Endothelial cell of umbilical vein (primary cell): ENCODE measurements around the gene PLEKHB1. TPM values are rescaled to one million over a fixed set of nuclear protein-coding genes. Genes with fewer than 3 reads are reported as not detected.

ENCODE experiments used
- BruUV-seq: library from RNA; stranded (reverse); fragments of 400-500 nt; replicated peaks from 2 replicates; lab custom pipeline; 2021; lab: Mats Ljungman, UMichigan
- CTCF ChIA-PET: fragments of 300-600, 350-600 bp; sonication (Branson Sonifier 250); formaldehyde crosslinking; loops from one replicate; lab custom pipeline; 2021; ENCODE audit warnings: antibody characterized with exemption, inconsistent platforms; lab: Charles Lee
- POLR2A ChIA-PET: fragments of 300-600, 350-600 bp; sonication (Branson Sonifier 250); formaldehyde crosslinking; loops from one replicate; lab custom pipeline; 2021; ENCODE audit warnings: antibody characterized with exemption, inconsistent platforms; lab: Charles Lee
- DNase-seq: peaks from one replicate; pipeline ENCODE4 v3.0.0-alpha.2; 2011; ENCODE audit warnings: low read depth, low spot score
- FAIRE-seq: peaks from 2 replicates; lab custom pipeline; 2011; peaks lifted over from hg19 to GRCh38; lab: Jason Lieb, UNC
- H2AFZ ChIP-seq: 2 replicates; pipeline ENCODE4 v1.6.0; 2012; ENCODE audit warnings: low read depth, low read length, control low read depth, inconsistent platforms
- H3K27ac ChIP-seq: 2 replicates; pipeline ENCODE4 v1.5.1; 2011; ENCODE audit warnings: low read depth, mild to moderate bottlenecking, control low read depth, low read length, moderate library complexity; ENCODE audit not compliant: insufficient read depth
- H3K27me3 ChIP-seq, 2 experiments: 2 replicates each; pipeline versions ENCODE4 v1.6.0 to v1.6.1; 2011; ENCODE audit warnings: low read length in 2 of 2, mixed read lengths in 1 of 2; ENCODE audit not compliant: control insufficient read depth in 2 of 2, insufficient read depth in 2 of 2
- H3K36me3 ChIP-seq, 2 experiments: 2 replicates in 1 of 2; 3 replicates in 1 of 2; pipeline ENCODE4 v1.5.1; 2011; ENCODE audit warnings: low read length in 2 of 2, mild to moderate bottlenecking in 1 of 2, moderate library complexity in 1 of 2; ENCODE audit not compliant: control insufficient read depth in 2 of 2, insufficient read depth in 2 of 2; ENCODE audit errors: extremely low read depth in 1 of 2
- H3K4me1 ChIP-seq: 3 replicates; pipeline ENCODE4 v1.5.1; 2011; ENCODE audit warnings: mild to moderate bottlenecking, low read length; ENCODE audit not compliant: control insufficient read depth, insufficient read depth; ENCODE audit errors: extremely low read depth
- H3K4me2 ChIP-seq: 2 replicates; pipeline ENCODE4 v1.6.1; 2011; ENCODE audit warnings: low read length, control low read depth, mixed read lengths; ENCODE audit not compliant: insufficient read depth
- H3K4me3 ChIP-seq, 3 experiments: fragments of 200-600 bp in 1 of 3; sonication (generic), shearing (Covaris generic) in 1 of 3; replicated peaks in 1 of 3; 2 replicates each; pipeline ENCODE4 v1.5.1; 2011 to 2016; ENCODE audit warnings: control low read depth in 3 of 3, low read length in 3 of 3, mild to moderate bottlenecking in 2 of 3, inconsistent platforms in 1 of 3, low read depth in 1 of 3, moderate library complexity in 1 of 3; ENCODE audit not compliant: insufficient read depth in 1 of 3
- H3K79me2 ChIP-seq: 2 replicates; pipeline ENCODE4 v1.6.0; 2012; ENCODE audit warnings: low read length, inconsistent platforms; ENCODE audit not compliant: control insufficient read depth, insufficient read depth
- H3K9ac ChIP-seq: replicated peaks from 2 replicates; pipeline ENCODE3; 2011; ENCODE audit warnings: low read length, control low read depth; ENCODE audit not compliant: insufficient read depth; ENCODE audit errors: extremely low read depth
- H3K9me1 ChIP-seq: replicated peaks from 3 replicates; pipeline ENCODE4 v1.6.0; 2011; ENCODE audit warnings: mild to moderate bottlenecking, low read length; ENCODE audit not compliant: control insufficient read depth, insufficient read depth; ENCODE audit errors: extremely low read depth
- H3K9me3 ChIP-seq: replicated peaks from 2 replicates; pipeline ENCODE4 v1.5.1; 2012; ENCODE audit warnings: low read length, inconsistent platforms; ENCODE audit not compliant: control insufficient read depth, insufficient read depth
- H4K20me1 ChIP-seq: replicated peaks from 2 replicates; pipeline ENCODE3; 2011; ENCODE audit warnings: mild to moderate bottlenecking, low read length; ENCODE audit not compliant: control insufficient read depth, insufficient read depth; ENCODE audit errors: extremely low read depth
- CTCF ChIP-seq, 2 donors: IDR thresholded peaks; 1 replicate in 1 of 2; 2 replicates in 1 of 2; pipeline ENCODE4 v1.5.1; 2011; ENCODE audit warnings: low read length in 2 of 2, mild to moderate bottlenecking in 2 of 2, moderate library complexity in 2 of 2, control low read depth in 1 of 2, inconsistent platforms in 1 of 2, low read depth in 1 of 2; ENCODE audit not compliant: insufficient read depth in 1 of 2; ENCODE audit errors: extremely low read depth in 1 of 2
- EZH2 ChIP-seq: IDR thresholded peaks from 2 replicates; pipeline ENCODE4 v1.6.1; 2012; ENCODE audit warnings: borderline replicate concordance, low read depth, mild to moderate bottlenecking, moderate library complexity, low read length, inconsistent platforms; ENCODE audit not compliant: severe bottlenecking
- FOS ChIP-seq: IDR thresholded peaks from 2 replicates; pipeline ENCODE4 v1.6.1; 2011; ENCODE audit warnings: mild to moderate bottlenecking, low read length, moderate library complexity, borderline replicate concordance; ENCODE audit not compliant: insufficient read depth
- GATA2 ChIP-seq: IDR thresholded peaks from 2 replicates; pipeline ENCODE4 v1.7.0; 2011; ENCODE audit warnings: low read depth, mild to moderate bottlenecking, moderate library complexity, mixed read lengths, low read length; ENCODE audit not compliant: insufficient read length, insufficient read depth
- JUN ChIP-seq: IDR thresholded peaks from 2 replicates; pipeline ENCODE4 v1.6.1; 2011; ENCODE audit warnings: borderline replicate concordance, low read depth; ENCODE audit not compliant: insufficient read length, insufficient read depth
- MAX ChIP-seq: IDR thresholded peaks from 2 replicates; pipeline ENCODE4 v1.6.1; 2011; ENCODE audit not compliant: insufficient read depth, insufficient read length
- MYC ChIP-seq: IDR thresholded peaks from one replicate; pipeline ENCODE4 v1.6.1; 2011; ENCODE audit warnings: mild to moderate bottlenecking, low read depth, low read length
- POLR2A ChIP-seq: IDR thresholded peaks from 2 replicates; pipeline ENCODE4 v1.6.1; 2012; ENCODE audit warnings: low read depth, mild to moderate bottlenecking, control low read depth, low read length
- POLR2AphosphoS5 ChIP-seq: IDR thresholded peaks from 2 replicates; pipeline ENCODE4 v1.6.1; 2012; ENCODE audit warnings: low read depth, mild to moderate bottlenecking, control low read depth, low read length, moderate library complexity; ENCODE audit not compliant: insufficient read depth
- dilution Hi-C: fragments of 300-500 bp; cut with MboI; formaldehyde crosslinking; loops from one replicate; pipeline ENCODE4 v1.15.0; 2019; ENCODE audit warnings: low sequenced_read_pairs; ENCODE audit not compliant: extremely low pct_ligation_motif_present
- intact Hi-C: fragments of 100-400 bp; cut with micrococcal nuclease; formaldehyde crosslinking; loops from one replicate; pipeline ENCODE4 v1.10.0; 2022
- polyA plus RNA-seq, 4 experiments: library from polyadenylated mRNA; depleted of rRNA in 3 of 4; stranded (reverse) in 3 of 4; unstranded in 1 of 4; fragments of >200 nt; gene quantifications; 2 replicates each; pipeline versions ENCODE4 v1.2.1 to v1.2.3, GENCODE V29; 2011 to 2012; ENCODE audit warnings: missing spikeins in 1 of 4
- total RNA-seq: library from RNA; stranded (reverse); gene quantifications from 2 replicates; pipeline ENCODE4 v1.2.3, GENCODE V29; 2021

Gene PLEKHB1
- total and polyA plus RNA-seq, 2 donors (not counting 3 experiments of a cell fraction or from before 2014, with no cell fraction given): 0.75 to 0.99 TPM

- Histone ChIP-seq H2AFZ (no peak overlapping the region), H4K20me1 (no peaks in the 10 kb centered on the region), H3K4me3 (no peak overlapping the region), H3K4me1 (no peaks in the 10 kb centered on the region), H3K36me3 (no peaks in the 10 kb centered on the region), H3K9me1 (no peaks in the 10 kb centered on the region), H3K9me3 (no peaks in the 10 kb centered on the region), H3K4me2 (no peak overlapping the region), H3K9ac (no peak overlapping the region), H3K27ac (no peak overlapping the region), H3K27me3 (peaks cover 3 to 9% of the 10 kb centered on the region in 2 experiments), H3K79me2 (no peaks in the 10 kb centered on the region)
- ChIA-PET POLR2A (no interaction called here), CTCF (interaction anchor here (1.2 to 5.7 kb wide), 4 partner anchors 8 to 25 kb away, joined by 3 to 47 read pairs (median 6); no protein-coding TSS in a partner anchor)
- TF ChIP-seq MYC (no peak), EZH2 (no peak), MAX (no peak), CTCF (IDR thresholded peaks at IDR 0.05; ENCODE audit: extremely low read depth in 1 of 2, insufficient read depth in 1 of 2, low read depth in 1 of 2, low read length in 2 of 2) (no peak)
- FAIRE-seq (no peak), DNase-seq (no peak)
- no TSS peak for BruUV-seq
- intact Hi-C loops (no loop called here), dilution Hi-C loops (no loop called here)
Measured at GRCh38 chr11:73636249-73636648, 10.1 kb upstream of the PLEKHB1 start.

- CTCF ChIA-PET: interaction anchor here (0.6 to 5.7 kb wide), 3 partner anchors 12 to 158 kb away, joined by 3 to 47 read pairs (median 3); no protein-coding TSS in a partner anchor
- no peak overlapping the region for H3K27ac ChIP-seq
- TF ChIP-seq GATA2 (no peak), JUN (no peak), POLR2AphosphoS5 (no peak), FOS (no peak), POLR2A (no peak), MYC (no peak), MAX (no peak), EZH2 (no peak), CTCF (IDR thresholded peaks at IDR 0.05; ENCODE audit: extremely low read depth in 1 of 2, insufficient read depth in 1 of 2, low read depth in 1 of 2, low read length in 2 of 2) (no peak)
- DNase-seq: no peak
- H4K20me1 ChIP-seq: no peaks in the 10 kb centered on the region
- no peak overlapping the region for H3K9ac ChIP-seq
- FAIRE-seq: no peak
- dilution Hi-C loops: no loop called here
- POLR2A ChIA-PET: no interaction called here
- BruUV-seq: no TSS peak
- no peak overlapping the region for H2AFZ ChIP-seq
- no peaks in the 10 kb centered on the region for H3K36me3 ChIP-seq
- peaks cover 3 to 10% of the 10 kb centered on the region in 2 experiments for H3K27me3 ChIP-seq
- no peak overlapping the region for H3K4me3 ChIP-seq
- intact Hi-C loops: no loop called here
- H3K9me3 ChIP-seq: no peaks in the 10 kb centered on the region
- no peaks in the 10 kb centered on the region for H3K9me1 ChIP-seq
- no peaks in the 10 kb centered on the region for H3K79me2 ChIP-seq
- H3K4me1 ChIP-seq: no peaks in the 10 kb centered on the region
- H3K4me2 ChIP-seq: no peak overlapping the region
Measured at GRCh38 chr11:73637012-73637411, 9.4 kb upstream of the PLEKHB1 start.
